Measurements from ENCODE around the gene FKBP14. TPM values are rescaled to one million over a fixed set of nuclear protein-coding genes. Genes with fewer than 3 reads are reported as not detected.

FKBP14 gene
- total RNA-seq, 1 donor from 2014 or later = 7.3 TPM

- Histone ChIP-seq H3K27ac (no peak overlapping the region), H3K4me3 (no peak overlapping the region), H3K27me3 (no peaks in the 10 kb centered on the region), H3K4me1 (peaks cover 0 to 5% of the 10 kb centered on the region in 2 donors), H3K9me3 (no peaks in the 10 kb centered on the region), H3K36me3 (peaks cover 0 to 10% of the 10 kb centered on the region in 2 donors)
- intact Hi-C loops (cut with DNase I) = loop anchor here (10.0 kb wide), 1 partner anchor 765 kb away; no protein-coding TSS in a partner anchor
- no peak for TF ChIP-seq CTCF (IDR thresholded peaks at IDR 0.05)
- DNase-seq (ENCODE audit: low spot score in 2 of 2) = no peak
These were observed 6.5 kb downstream of the FKBP14 start for GRCh38 chr7:30019960-30020359.

DNA sequence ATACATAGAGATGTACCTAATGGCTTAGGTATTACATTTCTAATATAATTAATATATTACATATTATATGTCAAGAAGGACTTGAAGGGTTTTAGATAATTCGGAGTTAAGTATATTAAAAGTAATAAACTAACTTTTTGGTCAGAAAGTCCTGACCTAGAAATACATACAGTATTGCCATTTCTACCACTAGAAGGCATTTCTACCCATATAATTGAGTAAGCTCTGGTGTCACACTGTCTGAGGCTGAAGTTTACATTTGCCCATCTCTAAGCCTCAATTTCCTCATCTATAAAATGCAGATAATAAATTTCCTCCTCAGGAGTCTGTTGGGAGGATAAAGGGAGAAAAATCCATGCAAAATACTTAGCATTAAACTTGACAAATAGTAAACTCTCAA, 7.1 kb downstream of the FKBP14 start:
- intact Hi-C loops (cut with DNase I) = no loop called here
- Histone ChIP-seq H3K9me3 (no peaks in the 10 kb centered on the region), H3K27ac (no peak overlapping the region), H3K4me3 (no peak overlapping the region), H3K4me1 (peaks cover 0 to under 1% of the 10 kb centered on the region in 2 donors), H3K27me3 (no peaks in the 10 kb centered on the region), H3K36me3 (peaks cover 0 to 10% of the 10 kb centered on the region in 2 donors)
- no peak for DNase-seq (ENCODE audit: low spot score in 2 of 2)
- no peak for TF ChIP-seq CTCF (IDR thresholded peaks at IDR 0.05)

GRCh38 chr7:30018451-30018850, 8.1 kb downstream of the FKBP14 start:
- TF ChIP-seq CTCF (IDR thresholded peaks at IDR 0.05) = no peak
- intact Hi-C loops (cut with DNase I) = no loop called here

GRCh38 chr7:30012757-30013156, 13.7 kb downstream of the FKBP14 start:
- no peak for TF ChIP-seq CTCF (IDR thresholded peaks at IDR 0.05)
- intact Hi-C loops (cut with DNase I) = no loop called here
- H3K4me1 ChIP-seq = no peaks in the 10 kb centered on the region
- DNase-seq (ENCODE audit: low spot score in 2 of 2) = no peak
- H3K27me3 ChIP-seq = no peaks in the 10 kb centered on the region
- H3K9me3 ChIP-seq = no peaks in the 10 kb centered on the region
- no peak overlapping the region for H3K4me3 ChIP-seq
- peaks cover 0 to 20% of the 10 kb centered on the region in 2 donors for H3K36me3 ChIP-seq
- no peak overlapping the region for H3K27ac ChIP-seq

More at GRCh38 chr7:30018451-30018850, 8.1 kb downstream of the FKBP14 start:
- Histone ChIP-seq H3K27ac (no peak overlapping the region), H3K4me1 (no peaks in the 10 kb centered on the region), H3K27me3 (no peaks in the 10 kb centered on the region), H3K36me3 (peaks cover 0 to 17% of the 10 kb centered on the region in 2 donors), H3K9me3 (no peaks in the 10 kb centered on the region), H3K4me3 (no peak overlapping the region)
- DNase-seq (ENCODE audit: low spot score in 2 of 2) = no peak

- DNase-seq (ENCODE audit: low spot score in 2 of 2) = no peak
- Histone ChIP-seq H3K4me1 (no peaks in the 10 kb centered on the region), H3K27me3 (no peaks in the 10 kb centered on the region), H3K27ac (no peak overlapping the region), H3K4me3 (no peak overlapping the region), H3K36me3 (peaks cover 0 to 9% of the 10 kb centered on the region in 2 donors), H3K9me3 (no peaks in the 10 kb centered on the region)
- no peak for TF ChIP-seq CTCF (IDR thresholded peaks at IDR 0.05)
- intact Hi-C loops (cut with DNase I) = no loop called here
These were observed 16.5 kb downstream of the FKBP14 start for GRCh38 chr7:30010021-30010420.

- Histone ChIP-seq H3K36me3 (no peaks in the 10 kb centered on the region), H3K9me3 (no peaks in the 10 kb centered on the region), H3K4me3 (no peak overlapping the region), H3K27ac (no peak overlapping the region), H3K27me3 (no peaks in the 10 kb centered on the region), H3K4me1 (peaks cover 0 to 3% of the 10 kb centered on the region in 2 donors)
- no peak for DNase-seq (ENCODE audit: low spot score in 2 of 2)
- no peak for TF ChIP-seq CTCF (IDR thresholded peaks at IDR 0.05)
- intact Hi-C loops (cut with DNase I) = no loop called here
These were observed 21.0 kb downstream of the FKBP14 start for GRCh38 chr7:30005464-30005863.
